ENCODE measurements around the gene ST3GAL3.

DNA sequence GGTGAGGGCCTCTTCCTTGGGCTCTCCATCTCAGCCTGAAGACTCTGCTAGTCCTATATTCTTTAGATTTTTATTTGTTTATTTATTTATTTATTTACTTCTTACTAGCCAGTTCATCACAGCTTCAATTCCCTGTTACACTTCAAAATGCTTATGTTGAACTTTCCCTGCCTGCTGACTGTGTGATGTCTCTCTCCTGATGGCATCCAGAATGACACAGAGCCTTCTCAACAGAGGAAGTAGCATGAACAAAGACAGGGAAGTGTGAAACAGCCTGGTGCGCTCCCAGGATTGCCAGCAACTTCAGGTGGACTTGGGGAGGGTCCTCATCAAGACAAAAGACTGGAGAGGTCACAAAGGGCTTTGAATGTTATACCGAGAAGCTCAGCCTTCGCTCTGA, 235.1 kb downstream of the ST3GAL3 start:
- TF ChIP-seq, protein P1, sequence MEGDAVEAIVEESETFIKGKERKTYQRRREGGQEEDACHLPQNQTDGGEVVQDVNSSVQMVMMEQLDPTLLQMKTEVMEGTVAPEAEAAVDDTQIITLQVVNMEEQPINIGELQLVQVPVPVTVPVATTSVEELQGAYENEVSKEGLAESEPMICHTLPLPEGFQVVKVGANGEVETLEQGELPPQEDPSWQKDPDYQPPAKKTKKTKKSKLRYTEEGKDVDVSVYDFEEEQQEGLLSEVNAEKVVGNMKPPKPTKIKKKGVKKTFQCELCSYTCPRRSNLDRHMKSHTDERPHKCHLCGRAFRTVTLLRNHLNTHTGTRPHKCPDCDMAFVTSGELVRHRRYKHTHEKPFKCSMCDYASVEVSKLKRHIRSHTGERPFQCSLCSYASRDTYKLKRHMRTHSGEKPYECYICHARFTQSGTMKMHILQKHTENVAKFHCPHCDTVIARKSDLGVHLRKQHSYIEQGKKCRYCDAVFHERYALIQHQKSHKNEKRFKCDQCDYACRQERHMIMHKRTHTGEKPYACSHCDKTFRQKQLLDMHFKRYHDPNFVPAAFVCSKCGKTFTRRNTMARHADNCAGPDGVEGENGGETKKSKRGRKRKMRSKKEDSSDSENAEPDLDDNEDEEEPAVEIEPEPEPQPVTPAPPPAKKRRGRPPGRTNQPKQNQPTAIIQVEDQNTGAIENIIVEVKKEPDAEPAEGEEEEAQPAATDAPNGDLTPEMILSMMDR (IDR thresholded peaks at IDR 0.05; ENCODE audit: low read depth, low read length) = no peak
- TF ChIP-seq POLR2A (IDR thresholded peaks at IDR 0.05; ENCODE audit: extremely low read depth, insufficient read length) = no peak

All from NB4 (cell line).